Neural cell (in vitro differentiated cells): ENCODE results near the gene SLC35D1. TPM values are rescaled to one million over a fixed set of nuclear protein-coding genes. Genes with fewer than 3 reads are reported as not detected.

ENCODE experiments used
- H2AFZ ChIP-seq: fragments of 200-600, 300-800 bp; sonication (generic), shearing (Covaris generic); 2 replicates; pipeline ENCODE4 v1.6.0; 2014; ENCODE audit warnings: low read depth, mild to moderate bottlenecking, antibody characterized with exemption, low read length, moderate library complexity
- H3F3A ChIP-seq: fragments of 200-600 bp; shearing (Covaris generic); 2 replicates; pipeline ENCODE4 v1.6.1; 2016; ENCODE audit warnings: mild to moderate bottlenecking, moderate library complexity, mixed read lengths, antibody characterized with exemption, low read length; ENCODE audit not compliant: insufficient read depth, poor library complexity, severe bottlenecking
- H3K27ac ChIP-seq: fragments of 200-600, 300-800 bp; sonication (generic), shearing (Covaris generic); 2 replicates; pipeline ENCODE4 v1.5.1; 2014; ENCODE audit warnings: mild to moderate bottlenecking, low read length, moderate library complexity
- H3K27me3 ChIP-seq: fragments of 300-800, 200-600 bp; sonication (generic), shearing (Covaris generic); 2 replicates; pipeline ENCODE4 v1.6.0; 2014; ENCODE audit warnings: mild to moderate bottlenecking, low read depth, low read length, moderate library complexity; ENCODE audit not compliant: insufficient read depth
- H3K36me3 ChIP-seq: fragments of 300-800, 200-600 bp; sonication (generic), shearing (Covaris generic); 2 replicates; pipeline ENCODE4 v1.5.1; 2014; ENCODE audit warnings: mild to moderate bottlenecking, antibody characterized with exemption, low read length, moderate library complexity; ENCODE audit not compliant: insufficient read depth
- H3K4me2 ChIP-seq: fragments of 300-800, 200-600 bp; sonication (generic), shearing (Covaris generic); 2 replicates; pipeline ENCODE4 v1.6.0; 2014; ENCODE audit warnings: mild to moderate bottlenecking, low read length
- H3K4me3 ChIP-seq: fragments of 300-800, 200-600 bp; sonication (generic), shearing (Covaris generic); 2 replicates; pipeline ENCODE4 v1.5.1; 2014; ENCODE audit warnings: mild to moderate bottlenecking, low read length, moderate library complexity
- H3K79me2 ChIP-seq: fragments of 200-600 bp; shearing (Covaris generic); replicated peaks from 2 replicates; pipeline ENCODE4 v1.6.0; 2014; ENCODE audit warnings: mild to moderate bottlenecking, low read length, moderate library complexity; ENCODE audit not compliant: insufficient read depth
- H3K9ac ChIP-seq: fragments of 300-800, 200-600 bp; sonication (generic), shearing (Covaris generic); 2 replicates; pipeline ENCODE4 v1.6.1; 2016; ENCODE audit warnings: mild to moderate bottlenecking, low read length, mixed read lengths
- H3K9me2 ChIP-seq: fragments of 200-600 bp; shearing (Covaris generic); 2 replicates; pipeline ENCODE4 v1.6.1; 2016; ENCODE audit warnings: mild to moderate bottlenecking, low read length, mixed read lengths; ENCODE audit not compliant: insufficient read depth
- H3K9me3 ChIP-seq: fragments of 200-600, 300-800 bp; sonication (generic), shearing (Covaris generic); 2 replicates; pipeline ENCODE4 v1.6.1; 2016; ENCODE audit warnings: mild to moderate bottlenecking, mixed run types, low read length, moderate library complexity, mixed read lengths
- H4K20me1 ChIP-seq: fragments of 200-600 bp; shearing (Covaris generic); 2 replicates; pipeline ENCODE4 v1.6.1; 2016; ENCODE audit warnings: mild to moderate bottlenecking, mixed run types; ENCODE audit not compliant: insufficient read depth
- CTCF ChIP-seq: fragments of 450-650 bp; IDR thresholded peaks from 2 replicates; pipeline ENCODE4 v1.5.1; 2014; ENCODE audit warnings: antibody characterized with exemption, mild to moderate bottlenecking, moderate library complexity; ENCODE audit not compliant: poor library complexity, severe bottlenecking
- EP300 ChIP-seq: fragments of 450-650 bp; conservative IDR thresholded peaks from 2 replicates; pipeline ENCODE4 v1.6.1; 2014; ENCODE audit warnings: antibody characterized with exemption, mild to moderate bottlenecking, moderate library complexity; ENCODE audit not compliant: poor library complexity, severe bottlenecking
- EZH2 ChIP-seq: fragments of 200-600, 300-800 bp; shearing (Covaris generic), sonication (generic); IDR thresholded peaks from 2 replicates; pipeline ENCODE4 v1.6.1; 2014; ENCODE audit warnings: antibody characterized with exemption, low read length, borderline replicate concordance, mild to moderate bottlenecking; ENCODE audit not compliant: insufficient read depth, poor library complexity, severe bottlenecking
- MXI1 ChIP-seq: fragments of 450-650 bp; conservative IDR thresholded peaks from 2 replicates; pipeline ENCODE4 v1.6.1; 2014; ENCODE audit warnings: antibody characterized with exemption, mild to moderate bottlenecking; ENCODE audit not compliant: poor library complexity, severe bottlenecking
- POLR2AphosphoS5 ChIP-seq: IDR thresholded peaks from 2 replicates; pipeline ENCODE4 v1.6.1; 2012
- RAD21 ChIP-seq: fragments of 450-650 bp; conservative IDR thresholded peaks from 2 replicates; pipeline ENCODE4 v1.6.1; 2014; ENCODE audit warnings: antibody characterized with exemption, mild to moderate bottlenecking, moderate library complexity
- SMC3 ChIP-seq: fragments of 450-650 bp; conservative IDR thresholded peaks from 2 replicates; pipeline ENCODE4 v1.6.1; 2014; ENCODE audit warnings: antibody characterized with exemption, mild to moderate bottlenecking, moderate library complexity; ENCODE audit not compliant: poor library complexity
- TAF1 ChIP-seq: IDR thresholded peaks from 2 replicates; pipeline ENCODE4 v1.6.1; 2012; ENCODE audit warnings: low read depth
- polyA plus RNA-seq: library from polyadenylated mRNA; depleted of rRNA; stranded (reverse); fragments of >200 nt; gene quantifications from 2 replicates; pipeline ENCODE4 v1.2.3, GENCODE V29; 2014
- TF ChIP-seq, protein P1 (sequence below): IDR thresholded peaks from 2 replicates; pipeline ENCODE4 v1.6.1; 2012; ENCODE audit warnings: borderline replicate concordance

The SLC35D1 gene
- polyA plus RNA-seq, 1 donor from 2014 or later: 17.9 TPM

DNA sequence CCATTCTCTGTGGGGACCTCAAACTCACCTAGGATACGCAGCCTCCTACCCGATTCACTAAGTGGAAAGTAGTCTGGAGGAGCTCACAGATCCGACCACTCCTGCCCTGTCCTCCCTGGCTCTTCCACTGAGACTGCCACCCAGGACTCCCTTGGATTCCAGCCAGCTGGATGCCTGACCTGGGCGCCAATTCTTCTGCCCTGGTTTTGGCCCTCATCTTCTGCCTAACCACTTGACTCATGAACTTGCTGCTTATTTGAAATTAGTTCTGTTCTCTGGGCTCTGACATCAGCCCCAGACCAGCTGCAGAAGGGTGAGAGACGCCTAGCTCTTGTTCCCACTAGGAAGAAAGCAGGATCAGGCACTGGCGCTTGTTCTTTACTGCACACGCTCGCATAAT lies 48.9 kb downstream of the SLC35D1 start:
- H4K20me1 ChIP-seq: no peaks in the 10 kb centered on the region
- no peaks in the 10 kb centered on the region for H3K9me2 ChIP-seq
- no peaks in the 10 kb centered on the region for H3K27me3 ChIP-seq
- no peak overlapping the region for H3K4me2 ChIP-seq
- H3K9ac ChIP-seq: no peak overlapping the region
- no peaks in the 10 kb centered on the region for H3K9me3 ChIP-seq
- TF ChIP-seq CTCF: no peak
- no peak for TF ChIP-seq TAF1
- no peak for TF ChIP-seq EZH2
- no peak for TF ChIP-seq RAD21
- TF ChIP-seq EP300: no peak
- no peak for TF ChIP-seq SMC3
- no peak for TF ChIP-seq MXI1
- TF ChIP-seq POLR2AphosphoS5: no peak
- TF ChIP-seq, protein P1, sequence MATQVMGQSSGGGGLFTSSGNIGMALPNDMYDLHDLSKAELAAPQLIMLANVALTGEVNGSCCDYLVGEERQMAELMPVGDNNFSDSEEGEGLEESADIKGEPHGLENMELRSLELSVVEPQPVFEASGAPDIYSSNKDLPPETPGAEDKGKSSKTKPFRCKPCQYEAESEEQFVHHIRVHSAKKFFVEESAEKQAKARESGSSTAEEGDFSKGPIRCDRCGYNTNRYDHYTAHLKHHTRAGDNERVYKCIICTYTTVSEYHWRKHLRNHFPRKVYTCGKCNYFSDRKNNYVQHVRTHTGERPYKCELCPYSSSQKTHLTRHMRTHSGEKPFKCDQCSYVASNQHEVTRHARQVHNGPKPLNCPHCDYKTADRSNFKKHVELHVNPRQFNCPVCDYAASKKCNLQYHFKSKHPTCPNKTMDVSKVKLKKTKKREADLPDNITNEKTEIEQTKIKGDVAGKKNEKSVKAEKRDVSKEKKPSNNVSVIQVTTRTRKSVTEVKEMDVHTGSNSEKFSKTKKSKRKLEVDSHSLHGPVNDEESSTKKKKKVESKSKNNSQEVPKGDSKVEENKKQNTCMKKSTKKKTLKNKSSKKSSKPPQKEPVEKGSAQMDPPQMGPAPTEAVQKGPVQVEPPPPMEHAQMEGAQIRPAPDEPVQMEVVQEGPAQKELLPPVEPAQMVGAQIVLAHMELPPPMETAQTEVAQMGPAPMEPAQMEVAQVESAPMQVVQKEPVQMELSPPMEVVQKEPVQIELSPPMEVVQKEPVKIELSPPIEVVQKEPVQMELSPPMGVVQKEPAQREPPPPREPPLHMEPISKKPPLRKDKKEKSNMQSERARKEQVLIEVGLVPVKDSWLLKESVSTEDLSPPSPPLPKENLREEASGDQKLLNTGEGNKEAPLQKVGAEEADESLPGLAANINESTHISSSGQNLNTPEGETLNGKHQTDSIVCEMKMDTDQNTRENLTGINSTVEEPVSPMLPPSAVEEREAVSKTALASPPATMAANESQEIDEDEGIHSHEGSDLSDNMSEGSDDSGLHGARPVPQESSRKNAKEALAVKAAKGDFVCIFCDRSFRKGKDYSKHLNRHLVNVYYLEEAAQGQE: no peak
- H3K79me2 ChIP-seq: no peaks in the 10 kb centered on the region
- H3K27ac ChIP-seq: no peak overlapping the region
- H3K4me3 ChIP-seq: no peak overlapping the region
- no peak overlapping the region for H2AFZ ChIP-seq
- H3F3A ChIP-seq: no peaks in the 10 kb centered on the region
- H3K36me3 ChIP-seq: no peaks in the 10 kb centered on the region

- Histone ChIP-seq H3K36me3 (no peaks in the 10 kb centered on the region), H3K79me2 (no peaks in the 10 kb centered on the region), H3K27me3 (no peaks in the 10 kb centered on the region), H3K9me2 (no peaks in the 10 kb centered on the region), H3K4me2 (no peak overlapping the region), H4K20me1 (no peaks in the 10 kb centered on the region), H2AFZ (no peak overlapping the region), H3K4me3 (no peak overlapping the region), H3K27ac (no peak overlapping the region), H3K9ac (no peak overlapping the region), H3K9me3 (no peaks in the 10 kb centered on the region), H3F3A (no peaks in the 10 kb centered on the region)
- TF ChIP-seq RAD21 (no peak), EZH2 (no peak), TAF1 (no peak), MXI1 (no peak), CTCF (no peak), SMC3 (no peak), EP300 (no peak)
Measured at GRCh38 chr1:67004176-67004575, 49.8 kb downstream of the SLC35D1 start.
